GM12891 (cell line): Measurements from ENCODE around the gene GLTP.
A peak's percentile ranks its signal among the peaks of the same experiment; 100 is the strongest.

Experiments
- DNase-seq: peaks from one replicate; pipeline ENCODE4 v3.0.0; 2011; ENCODE audit warnings: low spot score; ENCODE audit not compliant: insufficient read length
- FAIRE-seq: peaks from 2 replicates; lab custom pipeline; 2011; peaks lifted over from hg19 to GRCh38; lab: Jason Lieb, UNC
- PAX5 ChIP-seq: IDR thresholded peaks from 2 replicates; pipeline ENCODE4 v1.6.1; 2011; ENCODE audit warnings: low read length, moderate library complexity, mild to moderate bottlenecking; ENCODE audit not compliant: insufficient read depth, severe bottlenecking
- POLR2A ChIP-seq: IDR thresholded peaks from 2 replicates; pipeline ENCODE4 v1.6.1; 2011; ENCODE audit warnings: low read depth, low read length, control low read depth
- POLR2AphosphoS5 ChIP-seq: IDR thresholded peaks from 2 replicates; pipeline ENCODE4 v1.6.1; 2011; ENCODE audit warnings: low read depth, low read length, control low read depth
- POU2F2 ChIP-seq: IDR thresholded peaks from 2 replicates; pipeline ENCODE4 v1.6.1; 2011; ENCODE audit warnings: low read depth, mild to moderate bottlenecking, control low read depth, low read length, moderate library complexity
- SPI1 ChIP-seq: IDR thresholded peaks from 2 replicates; pipeline ENCODE4 v1.6.1; 2011; ENCODE audit warnings: low read depth, low read length, control low read depth
- TAF1 ChIP-seq: IDR thresholded peaks from 2 replicates; pipeline ENCODE4 v1.6.1; 2011; ENCODE audit warnings: low read depth, low read length, control low read depth

The GLTP gene

GRCh38 chr12:109923038-109923437 is 42.7 kb upstream of the GLTP start:
- FAIRE-seq, result no peak
- no peak for TF ChIP-seq POLR2AphosphoS5
- no peak for TF ChIP-seq SPI1
- TF ChIP-seq TAF1, result no peak
- TF ChIP-seq POLR2A, result no peak
- TF ChIP-seq PAX5, result no peak
- TF ChIP-seq POU2F2, result no peak
- no peak for DNase-seq

GRCh38 chr12:109921982-109922381 is 41.6 kb upstream of the GLTP start:
- TF ChIP-seq POU2F2, result no peak
- TF ChIP-seq TAF1, result no peak
- no peak for TF ChIP-seq PAX5
- TF ChIP-seq POLR2AphosphoS5, result no peak
- no peak for TF ChIP-seq POLR2A
- no peak for TF ChIP-seq SPI1
- DNase-seq (no peak), FAIRE-seq (no peak)

GRCh38 chr12:109920261-109920780 is 40.0 kb upstream of the GLTP start:
- DNase-seq, result no peak
- no peak for FAIRE-seq
- TF ChIP-seq SPI1, result no peak
- no peak for TF ChIP-seq POLR2AphosphoS5

DNA sequence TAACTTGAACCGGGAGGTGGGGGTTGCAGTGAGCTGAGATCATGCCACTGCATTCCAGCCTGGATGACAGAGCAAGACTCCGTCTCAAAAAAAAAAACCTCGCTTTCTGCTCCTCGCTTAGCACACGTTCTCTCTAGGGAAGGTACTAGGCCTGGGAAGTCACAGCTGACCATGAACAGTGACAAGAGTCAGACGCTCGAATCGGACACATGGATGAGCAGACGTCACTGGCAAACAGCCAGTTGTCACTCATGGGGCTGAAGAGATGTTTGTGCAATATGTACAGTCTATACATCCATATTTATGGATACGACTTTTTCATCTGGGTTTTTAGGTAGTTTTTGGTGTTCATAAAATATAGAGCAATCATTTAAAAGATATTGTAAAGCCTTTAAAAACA is 39.1 kb upstream of the GLTP start:
- DNase-seq (no peak), FAIRE-seq (no peak)
- TF ChIP-seq POU2F2 (no peak), PAX5 (no peak), TAF1 (no peak), POLR2AphosphoS5 (no peak), POLR2A (no peak), SPI1 (no peak)

DNA sequence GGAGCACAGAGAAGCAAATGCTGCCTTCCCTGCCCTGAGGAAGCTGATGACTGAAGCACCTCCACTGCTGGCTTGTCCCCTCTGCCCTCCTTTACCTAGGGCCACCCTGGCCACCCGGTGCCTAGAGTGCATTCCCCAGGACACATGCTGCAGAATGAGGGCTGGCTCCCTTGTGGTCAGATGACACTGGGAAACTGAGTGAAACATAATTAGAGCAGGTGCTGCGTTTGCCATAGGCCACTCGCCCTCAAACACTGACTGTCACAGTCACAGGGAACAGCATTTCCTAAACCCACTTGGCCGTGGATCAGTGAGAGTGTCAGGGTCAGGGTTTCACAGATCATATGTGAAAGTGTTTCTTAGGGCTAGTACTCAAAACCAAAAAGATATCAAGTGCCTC is 35.7 kb upstream of the GLTP start:
- FAIRE-seq, result no peak
- DNase-seq, result no peak
- no peak for TF ChIP-seq TAF1
- TF ChIP-seq POLR2A, result no peak
- no peak for TF ChIP-seq POLR2AphosphoS5
- no peak for TF ChIP-seq SPI1
- TF ChIP-seq POU2F2, result no peak
- no peak for TF ChIP-seq PAX5

- TF ChIP-seq POU2F2 (no peak), SPI1 (no peak), POLR2A (no peak), PAX5 (no peak), TAF1 (no peak), POLR2AphosphoS5 (no peak)
- DNase-seq, result no peak
- FAIRE-seq, result no peak
These were observed 35.1 kb upstream of the GLTP start for GRCh38 chr12:109915171-109916040.

DNA sequence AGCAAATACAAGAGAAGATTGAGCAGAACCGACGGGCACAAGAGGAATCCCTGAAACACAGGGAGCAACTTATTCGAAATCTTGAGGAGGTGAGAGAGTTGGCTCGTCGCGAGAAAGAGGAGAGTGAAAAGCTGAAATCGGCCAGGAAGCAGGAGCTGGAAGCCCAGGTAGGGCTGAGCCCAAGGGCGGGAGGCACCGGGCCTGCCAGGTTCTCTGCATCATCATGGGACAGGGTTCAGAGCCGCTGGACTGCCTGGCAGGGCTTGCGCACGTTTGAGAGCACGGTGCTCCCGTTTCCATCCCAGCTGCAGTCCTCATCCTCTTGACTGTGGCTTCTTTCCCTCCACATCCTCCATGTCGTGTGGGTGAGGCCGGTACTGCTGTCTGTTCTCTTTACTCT is 34.1 kb upstream of the GLTP start:
- DNase-seq (no peak), FAIRE-seq (no peak)
- TF ChIP-seq PAX5 (no peak), TAF1 (no peak), POLR2A (no peak), POLR2AphosphoS5 (no peak), SPI1 (no peak), POU2F2 (no peak)

GRCh38 chr12:109912855-109913321 is 32.5 kb upstream of the GLTP start:
- TF ChIP-seq POU2F2 (no peak), TAF1 (no peak), SPI1 (no peak), POLR2A (no peak), PAX5 (no peak), POLR2AphosphoS5 (no peak)
- DNase-seq (no peak), FAIRE-seq (no peak)

DNA sequence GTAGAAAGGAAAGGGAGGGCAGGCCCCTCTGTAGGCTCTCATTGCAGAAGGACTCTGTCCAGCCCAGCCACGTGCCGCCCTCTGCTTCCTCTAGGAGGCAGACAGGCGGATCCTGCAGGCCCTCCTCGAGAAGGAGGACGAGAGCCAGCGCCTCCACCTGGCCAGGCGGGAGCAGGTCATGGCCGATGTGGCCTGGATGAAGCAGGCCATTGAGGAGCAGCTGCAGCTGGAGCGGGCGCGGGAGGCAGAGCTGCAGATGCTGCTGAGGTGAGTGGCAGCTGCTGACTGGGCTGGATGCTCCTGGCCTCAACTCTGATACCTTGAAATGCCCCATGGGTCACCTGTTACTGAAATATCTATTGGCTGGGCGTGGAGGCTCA is 30.6 kb upstream of the GLTP start:
- TF ChIP-seq POU2F2 (no peak), TAF1 (no peak), POLR2A (no peak), PAX5 (no peak), POLR2AphosphoS5 (no peak), SPI1 (no peak)
- FAIRE-seq (no peak), DNase-seq (peak; percentile 50)
